Lower lobe of right lung (tissue), 2 donors: Measurements from ENCODE around the gene KRT6B. TPM values are rescaled to one million over a fixed set of nuclear protein-coding genes. Genes with fewer than 3 reads are reported as not detected.
A peak's percentile ranks its signal among the peaks of the same experiment; 100 is the strongest.

Experiments
- ATAC-seq, 2 donors: fragments of 200-7000 bp; cut with Tn5 transposase; one replicate each; pipeline ENCODE4 v1.9.1; 2020 to 2022; ENCODE audit warnings: mild to moderate bottlenecking in 2 of 2, moderate library complexity in 2 of 2
- DNase-seq: peaks from one replicate; pipeline ENCODE4 v3.0.0-alpha.2; 2020
- H3K27ac ChIP-seq: fragments of 200-600 bp; one replicate; pipeline ENCODE4 v1.8.0; 2022
- H3K27me3 ChIP-seq: fragments of 200-600 bp; one replicate; pipeline ENCODE4 v1.8.0; 2022; ENCODE audit warnings: low read depth
- H3K36me3 ChIP-seq: fragments of 200-600 bp; one replicate; pipeline ENCODE4 v1.8.0; 2022; ENCODE audit warnings: mild to moderate bottlenecking
- H3K4me1 ChIP-seq: fragments of 200-600 bp; one replicate; pipeline ENCODE4 v1.8.0; 2022
- H3K4me3 ChIP-seq: fragments of 200-600 bp; one replicate; pipeline ENCODE4 v1.8.0; 2022; ENCODE audit warnings: mild to moderate bottlenecking
- H3K9me3 ChIP-seq: fragments of 200-600 bp; one replicate; pipeline ENCODE4 v1.8.0; 2022
- intact Hi-C: fragments of 100-400 bp; cut with DNase I; formaldehyde crosslinking; loops from one replicate; pipeline ENCODE4 v1.11.0; 2022
- total RNA-seq: library from RNA; stranded (reverse); fragmentation: NEBNext Ultra II Directional; extraction: Animal tissue kit (Norgen Biotek cat#: 25700); gene quantifications from one replicate; pipeline ENCODE4 v1.2.1, GENCODE V29; 2021
- TF ChIP-seq, protein P1 (sequence below): fragments of 200-600 bp; IDR thresholded peaks from one replicate; pipeline ENCODE4 v1.8.0; 2022; ENCODE audit warnings: antibody characterized with exemption, mild to moderate bottlenecking
- donor health status: DM: no; HTN: yes; CAD: no; lungs with severe emphysema.

Gene KRT6B
- total RNA-seq, 1 donor from 2014 or later: not detected

DNA sequence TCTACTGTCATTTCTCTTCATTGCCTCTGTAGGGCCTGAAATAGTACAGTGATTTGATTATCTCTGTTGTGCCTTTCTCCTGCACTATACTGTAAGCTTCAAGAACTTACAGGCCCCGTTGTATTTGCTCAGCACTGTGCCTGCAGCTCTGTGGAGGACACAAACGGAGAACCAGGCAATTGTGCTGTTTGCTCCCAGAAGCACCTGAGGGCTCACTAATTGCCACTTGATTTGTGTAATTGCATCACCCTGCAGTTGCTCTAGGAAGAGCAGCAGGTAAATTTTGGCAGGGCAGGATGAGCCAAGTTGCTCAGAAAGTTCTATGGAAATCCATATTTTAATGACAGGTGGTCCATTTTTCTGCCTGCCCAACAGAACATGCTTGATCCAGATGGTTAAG is 34.2 kb downstream of the KRT6B start:
- H3K4me1 ChIP-seq: peaks cover 4% of the 10 kb centered on the region
- H3K4me3 ChIP-seq: no peak overlapping the region
- no peak for DNase-seq
- no peaks in the 10 kb centered on the region for H3K36me3 ChIP-seq
- TF ChIP-seq, protein P1, sequence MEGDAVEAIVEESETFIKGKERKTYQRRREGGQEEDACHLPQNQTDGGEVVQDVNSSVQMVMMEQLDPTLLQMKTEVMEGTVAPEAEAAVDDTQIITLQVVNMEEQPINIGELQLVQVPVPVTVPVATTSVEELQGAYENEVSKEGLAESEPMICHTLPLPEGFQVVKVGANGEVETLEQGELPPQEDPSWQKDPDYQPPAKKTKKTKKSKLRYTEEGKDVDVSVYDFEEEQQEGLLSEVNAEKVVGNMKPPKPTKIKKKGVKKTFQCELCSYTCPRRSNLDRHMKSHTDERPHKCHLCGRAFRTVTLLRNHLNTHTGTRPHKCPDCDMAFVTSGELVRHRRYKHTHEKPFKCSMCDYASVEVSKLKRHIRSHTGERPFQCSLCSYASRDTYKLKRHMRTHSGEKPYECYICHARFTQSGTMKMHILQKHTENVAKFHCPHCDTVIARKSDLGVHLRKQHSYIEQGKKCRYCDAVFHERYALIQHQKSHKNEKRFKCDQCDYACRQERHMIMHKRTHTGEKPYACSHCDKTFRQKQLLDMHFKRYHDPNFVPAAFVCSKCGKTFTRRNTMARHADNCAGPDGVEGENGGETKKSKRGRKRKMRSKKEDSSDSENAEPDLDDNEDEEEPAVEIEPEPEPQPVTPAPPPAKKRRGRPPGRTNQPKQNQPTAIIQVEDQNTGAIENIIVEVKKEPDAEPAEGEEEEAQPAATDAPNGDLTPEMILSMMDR: no peak
- intact Hi-C loops: no loop called here
- H3K27me3 ChIP-seq: peaks cover 8% of the 10 kb centered on the region
- ATAC-seq: peak; percentile 22 to 54
- H3K27ac ChIP-seq: no peak overlapping the region
- H3K9me3 ChIP-seq: no peaks in the 10 kb centered on the region

DNA sequence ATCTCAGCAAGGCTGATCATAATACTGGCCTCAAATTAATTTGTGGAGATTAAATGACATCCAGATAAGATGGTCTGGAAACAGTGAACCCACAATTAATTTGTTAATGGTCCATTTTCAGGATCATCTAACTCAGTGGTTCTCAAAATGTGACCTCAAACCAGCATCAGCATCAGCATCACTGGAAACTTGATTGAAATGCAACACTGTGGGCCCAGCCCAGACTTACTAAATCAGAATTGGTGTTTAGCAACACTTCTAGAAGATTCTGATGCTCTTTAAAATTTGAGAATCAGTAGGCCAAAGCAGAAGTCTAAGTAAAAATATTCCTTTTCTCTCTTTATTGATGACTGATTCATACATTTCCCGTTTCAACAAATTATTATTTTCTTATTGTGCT is 35.2 kb downstream of the KRT6B start:
- ATAC-seq (no peak), DNase-seq (no peak)
- no peak overlapping the region for H3K4me3 ChIP-seq
- intact Hi-C loops: no loop called here
- TF ChIP-seq, protein P1: no peak
- peaks cover 4% of the 10 kb centered on the region for H3K4me1 ChIP-seq
- no peaks in the 10 kb centered on the region for H3K9me3 ChIP-seq
- H3K27me3 ChIP-seq: peaks cover 8% of the 10 kb centered on the region
- H3K27ac ChIP-seq: no peak overlapping the region
- H3K36me3 ChIP-seq: no peaks in the 10 kb centered on the region

GRCh38 chr12:52415870-52416750 is 35.8 kb downstream of the KRT6B start:
- H3K36me3 ChIP-seq: no peaks in the 10 kb centered on the region
- TF ChIP-seq, protein P1: no peak
- DNase-seq (no peak), ATAC-seq (peak; percentile 44 to 62)
- H3K4me1 ChIP-seq: peaks cover 4% of the 10 kb centered on the region
- H3K27ac ChIP-seq: no peak overlapping the region
- peaks cover 5% of the 10 kb centered on the region for H3K27me3 ChIP-seq
- intact Hi-C loops: no loop called here
- no peak overlapping the region for H3K4me3 ChIP-seq
- no peaks in the 10 kb centered on the region for H3K9me3 ChIP-seq

DNA sequence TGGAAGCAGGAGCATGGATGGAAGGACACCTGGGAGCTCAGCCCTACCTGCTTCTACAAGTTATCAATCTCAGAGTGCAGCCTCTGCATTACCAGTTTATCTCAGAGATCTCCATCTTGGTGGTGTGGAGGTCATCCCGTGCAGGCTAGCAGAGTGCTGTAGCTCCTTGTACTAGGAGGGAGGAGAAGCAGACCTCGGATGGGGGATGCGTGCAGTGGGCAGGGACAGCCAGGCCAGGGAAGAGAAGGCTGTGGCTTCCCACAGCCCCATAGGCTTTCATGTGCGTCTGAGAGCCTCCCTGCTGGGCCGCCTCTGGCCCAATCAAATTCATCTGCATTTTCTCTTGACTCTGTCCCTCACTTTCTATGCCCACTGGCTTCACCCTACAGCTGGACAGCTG is 37.0 kb downstream of the KRT6B start:
- no peaks in the 10 kb centered on the region for H3K9me3 ChIP-seq
- H3K36me3 ChIP-seq: no peaks in the 10 kb centered on the region
- no peak overlapping the region for H3K27ac ChIP-seq
- H3K4me3 ChIP-seq: no peak overlapping the region
- H3K27me3 ChIP-seq: peaks cover 5% of the 10 kb centered on the region
- TF ChIP-seq, protein P1: no peak
- H3K4me1 ChIP-seq: peaks cover 4% of the 10 kb centered on the region
- DNase-seq (no peak), ATAC-seq (no peak)
- intact Hi-C loops: no loop called here

DNA sequence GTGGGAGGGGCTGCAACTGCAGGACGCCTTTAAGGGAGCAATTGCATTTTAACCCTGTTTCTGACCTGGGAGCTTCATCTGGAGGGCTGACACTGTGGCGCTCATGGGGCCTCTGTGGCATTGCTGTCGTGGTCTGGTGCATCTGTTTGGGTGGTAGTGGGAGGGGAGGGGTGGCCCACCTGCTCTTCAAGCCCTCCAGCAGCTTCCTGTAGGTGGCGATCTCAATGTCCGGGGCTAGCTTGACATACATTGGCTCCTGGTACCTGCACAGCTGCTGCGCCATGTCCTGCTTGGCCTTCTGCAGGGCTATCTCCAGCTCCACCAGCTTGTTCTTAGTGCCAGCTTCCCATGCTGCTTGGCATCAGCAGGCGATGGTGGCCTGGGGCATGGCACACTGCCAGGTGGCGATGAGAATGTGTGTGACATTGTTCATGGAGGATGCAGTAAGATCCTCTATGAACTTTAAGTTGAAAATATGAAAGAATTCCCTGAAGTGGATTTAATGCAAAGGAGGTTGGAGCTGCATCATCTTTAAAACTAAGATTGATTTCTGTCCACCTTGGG is 38.1 kb downstream of the KRT6B start:
- no peak for DNase-seq
- H3K9me3 ChIP-seq: no peaks in the 10 kb centered on the region
- H3K27me3 ChIP-seq: peaks cover 5% of the 10 kb centered on the region
- peaks cover 4% of the 10 kb centered on the region for H3K4me1 ChIP-seq
- no peak for ATAC-seq
- H3K36me3 ChIP-seq: no peaks in the 10 kb centered on the region
- no peak overlapping the region for H3K27ac ChIP-seq
- TF ChIP-seq, protein P1: no peak
- intact Hi-C loops: no loop called here
- no peak overlapping the region for H3K4me3 ChIP-seq
